ENCODE results near the gene MEGF8.

MEGF8 gene

GRCh38 chr19:42388851-42389489 lies 63.5 kb downstream of the MEGF8 start:
- no peak for DNase-seq (ENCODE audit: low spot score)

GRCh38 chr19:42389899-42390298 lies 64.5 kb downstream of the MEGF8 start, which contains the start of gene CNFN:
TSS of gene CNFN (minus strand) at chr19:42390297. CDS start at chr19:42389037, 1,260 bp downstream.
- DNase-seq (ENCODE audit: low spot score): no peak

- DNase-seq (ENCODE audit: low spot score): no peak
These were observed 66.7 kb downstream of the MEGF8 start for GRCh38 chr19:42392165-42392564.

GRCh38 chr19:42394751-42395150 lies 69.3 kb downstream of the MEGF8 start:
- no peak for DNase-seq (ENCODE audit: low spot score)

- peak; percentile 100 for DNase-seq (ENCODE audit: low spot score)
These were observed 71.2 kb downstream of the MEGF8 start for GRCh38 chr19:42396381-42397262.

GRCh38 chr19:42397263-42398166 lies 72.1 kb downstream of the MEGF8 start:
- no peak for DNase-seq (ENCODE audit: low spot score)

GRCh38 chr19:42400404-42400803 lies 75.0 kb downstream of the MEGF8 start:
- DNase-seq (ENCODE audit: low spot score): no peak

- DNase-seq (ENCODE audit: low spot score): peak; percentile 89
These were observed 76.2 kb downstream of the MEGF8 start for GRCh38 chr19:42401365-42402303.

- no peak for DNase-seq (ENCODE audit: low spot score)
These were observed 77.1 kb downstream of the MEGF8 start for GRCh38 chr19:42402376-42403116.

GRCh38 chr19:42403586-42403985 lies 78.2 kb downstream of the MEGF8 start:
- no peak for DNase-seq (ENCODE audit: low spot score)

GRCh38 chr19:42406111-42406510 lies 80.7 kb downstream of the MEGF8 start:
- no peak for DNase-seq (ENCODE audit: low spot score)

- no peak for DNase-seq (ENCODE audit: low spot score)
These were observed 81.8 kb downstream of the MEGF8 start for GRCh38 chr19:42407085-42407815.

- no peak for DNase-seq (ENCODE audit: low spot score)
These were observed 82.4 kb downstream of the MEGF8 start for GRCh38 chr19:42407816-42408175.

GRCh38 chr19:42409477-42409876 lies 84.0 kb downstream of the MEGF8 start:
- no peak for DNase-seq (ENCODE audit: low spot score)

GRCh38 chr19:42410371-42410770 lies 84.9 kb downstream of the MEGF8 start:
- no peak for DNase-seq (ENCODE audit: low spot score)

GRCh38 chr19:42411581-42412178 lies 86.2 kb downstream of the MEGF8 start:
- no peak for DNase-seq (ENCODE audit: low spot score)

- DNase-seq (ENCODE audit: low spot score): no peak
These were observed 86.8 kb downstream of the MEGF8 start for GRCh38 chr19:42412227-42412626.

GRCh38 chr19:42412661-42413076 lies 87.2 kb downstream of the MEGF8 start:
- no peak for DNase-seq (ENCODE audit: low spot score)

GRCh38 chr19:42419309-42419708 lies 93.9 kb downstream of the MEGF8 start:
- DNase-seq (ENCODE audit: low spot score): no peak

All from GM03348 (cell line).